Measurements from ENCODE around the gene DNAL4. TPM values are rescaled to one million over a fixed set of nuclear protein-coding genes. Genes with fewer than 3 reads are reported as not detected.

DNAL4 gene
- total RNA-seq, 1 donor from 2014 or later, result 18.0 TPM

GRCh38 chr22:38834215-38834953, 40.4 kb upstream of the DNAL4 start:
- Histone ChIP-seq H3K4me3 (no peak overlapping the region), H3K27ac (no peak overlapping the region), H3K36me3 (no peaks in the 10 kb centered on the region), H3K27me3 (no peaks in the 10 kb centered on the region), H3K4me1 (no peaks in the 10 kb centered on the region), H3K9me3 (no peaks in the 10 kb centered on the region)
- intact Hi-C loops (cut with DNase I), result no loop called here
- DNase-seq (ENCODE audit: low spot score in 2 of 2), result no peak
- TF ChIP-seq, protein P1, sequence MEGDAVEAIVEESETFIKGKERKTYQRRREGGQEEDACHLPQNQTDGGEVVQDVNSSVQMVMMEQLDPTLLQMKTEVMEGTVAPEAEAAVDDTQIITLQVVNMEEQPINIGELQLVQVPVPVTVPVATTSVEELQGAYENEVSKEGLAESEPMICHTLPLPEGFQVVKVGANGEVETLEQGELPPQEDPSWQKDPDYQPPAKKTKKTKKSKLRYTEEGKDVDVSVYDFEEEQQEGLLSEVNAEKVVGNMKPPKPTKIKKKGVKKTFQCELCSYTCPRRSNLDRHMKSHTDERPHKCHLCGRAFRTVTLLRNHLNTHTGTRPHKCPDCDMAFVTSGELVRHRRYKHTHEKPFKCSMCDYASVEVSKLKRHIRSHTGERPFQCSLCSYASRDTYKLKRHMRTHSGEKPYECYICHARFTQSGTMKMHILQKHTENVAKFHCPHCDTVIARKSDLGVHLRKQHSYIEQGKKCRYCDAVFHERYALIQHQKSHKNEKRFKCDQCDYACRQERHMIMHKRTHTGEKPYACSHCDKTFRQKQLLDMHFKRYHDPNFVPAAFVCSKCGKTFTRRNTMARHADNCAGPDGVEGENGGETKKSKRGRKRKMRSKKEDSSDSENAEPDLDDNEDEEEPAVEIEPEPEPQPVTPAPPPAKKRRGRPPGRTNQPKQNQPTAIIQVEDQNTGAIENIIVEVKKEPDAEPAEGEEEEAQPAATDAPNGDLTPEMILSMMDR (IDR thresholded peaks at IDR 0.05), result no peak

DNA sequence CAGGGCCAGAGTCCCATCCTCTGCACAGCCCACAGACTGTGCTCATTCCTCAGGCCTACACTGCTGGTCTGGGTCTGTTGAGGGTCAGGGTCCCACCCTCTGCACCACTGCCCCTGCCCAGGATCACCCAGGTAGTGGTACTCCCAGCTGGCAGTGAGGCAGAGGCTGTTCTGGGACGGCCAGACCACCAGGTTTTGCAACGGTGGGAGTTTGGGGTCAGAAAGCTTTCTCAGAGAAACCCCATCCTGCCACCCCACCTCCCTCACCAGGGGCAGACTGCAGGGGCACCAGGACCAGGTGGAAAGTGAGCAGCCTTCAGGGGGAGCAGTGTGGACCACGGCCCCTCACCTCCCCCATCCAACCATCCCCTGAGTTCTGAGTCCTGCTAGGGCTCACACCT, 39.1 kb upstream of the DNAL4 start:
- TF ChIP-seq, protein P1 (IDR thresholded peaks at IDR 0.05), result no peak
- no peak for DNase-seq (ENCODE audit: low spot score in 2 of 2)
- Histone ChIP-seq H3K4me1 (no peaks in the 10 kb centered on the region), H3K9me3 (no peaks in the 10 kb centered on the region), H3K36me3 (no peaks in the 10 kb centered on the region), H3K4me3 (no peak overlapping the region), H3K27me3 (no peaks in the 10 kb centered on the region), H3K27ac (no peak overlapping the region)
- intact Hi-C loops (cut with DNase I), result no loop called here

- Histone ChIP-seq H3K27me3 (no peaks in the 10 kb centered on the region), H3K9me3 (no peaks in the 10 kb centered on the region), H3K36me3 (no peaks in the 10 kb centered on the region), H3K4me1 (no peaks in the 10 kb centered on the region), H3K4me3 (no peak overlapping the region), H3K27ac (no peak overlapping the region)
- intact Hi-C loops (cut with DNase I), result no loop called here
- TF ChIP-seq, protein P1 (IDR thresholded peaks at IDR 0.05), result no peak
- no peak for DNase-seq (ENCODE audit: low spot score in 2 of 2)
These were observed 38.3 kb upstream of the DNAL4 start for GRCh38 chr22:38832005-38832978.

GRCh38 chr22:38831166-38831945, 37.4 kb upstream of the DNAL4 start:
- Histone ChIP-seq H3K4me1 (no peaks in the 10 kb centered on the region), H3K4me3 (no peak overlapping the region), H3K27ac (no peak overlapping the region), H3K9me3 (no peaks in the 10 kb centered on the region), H3K36me3 (peaks cover 0 to 6% of the 10 kb centered on the region in 2 donors), H3K27me3 (no peaks in the 10 kb centered on the region)
- TF ChIP-seq, protein P1 (IDR thresholded peaks at IDR 0.05), result no peak
- DNase-seq (ENCODE audit: low spot score in 2 of 2), result no peak
- intact Hi-C loops (cut with DNase I), result no loop called here

DNA sequence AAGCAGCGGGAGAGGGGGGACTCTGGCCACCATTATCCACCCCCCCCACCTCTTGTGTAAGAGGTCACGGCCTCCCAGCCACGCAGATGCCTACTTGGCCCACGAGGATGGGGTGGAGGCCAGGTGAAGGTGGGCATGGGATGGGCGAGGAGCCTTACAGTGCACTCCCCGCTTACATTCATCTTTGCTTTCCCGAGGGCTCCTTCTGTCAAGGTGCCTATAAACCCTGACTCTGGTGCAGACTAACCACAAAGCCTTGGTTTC, 36.8 kb upstream of the DNAL4 start:
- peaks cover 0 to 9% of the 10 kb centered on the region in 2 donors for H3K36me3 ChIP-seq
- H3K9me3 ChIP-seq, result no peaks in the 10 kb centered on the region
- no peaks in the 10 kb centered on the region for H3K27me3 ChIP-seq
- TF ChIP-seq, protein P1 (IDR thresholded peaks at IDR 0.05), result no peak
- no peak for DNase-seq (ENCODE audit: low spot score in 2 of 2)
- no peak overlapping the region for H3K27ac ChIP-seq
- no peak overlapping the region for H3K4me3 ChIP-seq
- no peaks in the 10 kb centered on the region for H3K4me1 ChIP-seq
- intact Hi-C loops (cut with DNase I), result no loop called here

Data from ascending aorta (tissue), 2 donors.